Lower leg skin (tissue), 4 donors: ENCODE measurements around the gene ATG5. TPM values are rescaled to one million over a fixed set of nuclear protein-coding genes. Genes with fewer than 3 reads are reported as not detected.

Source experiments
- DNase-seq, 2 donors: peaks; one replicate each; pipeline ENCODE4 v3.0.0-alpha.2; 2019; ENCODE audit warnings: low spot score in 2 of 2
- H3K4me3 ChIP-seq: fragments of 200-600 bp; sonication (generic); 2 replicates; pipeline ENCODE4 v1.5.1; 2017; ENCODE audit warnings: mild to moderate bottlenecking, low read depth; ENCODE audit not compliant: poor library complexity, severe bottlenecking
- CTCF ChIP-seq, 3 donors: fragments of 450-650 bp; IDR thresholded peaks; one replicate each; pipeline ENCODE4 v1.5.1; 2016; ENCODE audit warnings: antibody characterized with exemption in 3 of 3, mild to moderate bottlenecking in 3 of 3, moderate library complexity in 2 of 3
- POLR2A ChIP-seq, 2 donors: fragments of 450-650 bp; IDR thresholded peaks; one replicate each; pipeline ENCODE4 v1.6.1; 2016 to 2017; ENCODE audit warnings: antibody characterized with exemption in 2 of 2, mild to moderate bottlenecking in 1 of 2, moderate library complexity in 1 of 2
- WGBS, 2 donors: methylation state at CpG; one replicate each; pipeline ENCODE4 v1.1.5; 2018; 5-methylcytosine and 5-hydroxymethylcytosine counted together
- intact Hi-C: fragments of 100-400 bp; cut with DNase I; formaldehyde crosslinking; loops from one replicate; pipeline ENCODE4 v1.15.0; 2023; ENCODE audit warnings: low total_unique reads
- total RNA-seq, 4 donors: library from RNA; depleted of rRNA; stranded (reverse); fragments of >200 nt; gene quantifications; one replicate each; pipeline ENCODE4 v1.1.0, GENCODE V29; 2016

ATG5 gene
- total RNA-seq, 4 donors from 2014 or later, result 15.5 to 19.4 (median 16.7) TPM

GRCh38 chr6:106305740-106306139 is 19.8 kb downstream of the ATG5 start:
- intact Hi-C loops, result no loop called here
- no peak overlapping the region for H3K4me3 ChIP-seq
- TF ChIP-seq POLR2A (IDR thresholded peaks at IDR 0.05), result no peak
- no peak for TF ChIP-seq CTCF (IDR thresholded peaks at IDR 0.05)
- no peak for DNase-seq
- WGBS, 2 donors, result 71 to 100% methylated on average over 2 of the region's 2 CpGs

DNA sequence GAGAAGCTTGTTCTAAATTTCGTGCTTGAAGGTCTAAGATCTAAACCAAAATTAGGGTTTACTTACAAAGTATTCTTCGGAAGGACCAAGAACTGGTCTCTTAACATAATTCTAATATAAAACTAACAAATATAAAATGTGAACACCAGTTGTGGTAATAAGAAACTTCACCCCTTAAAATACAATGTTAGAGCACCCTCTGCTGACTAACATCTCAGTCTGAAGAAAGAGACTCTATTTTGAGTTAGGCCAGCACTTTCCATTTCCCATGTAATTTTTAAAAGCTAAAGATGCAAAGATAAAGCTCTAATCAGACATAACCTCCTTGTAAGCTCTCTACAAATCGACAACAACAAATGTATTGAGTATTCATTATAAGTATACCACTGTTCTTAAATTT is 24.6 kb downstream of the ATG5 start:
- WGBS, 2 donors, result 62 to 68% methylated on average over 3 of the region's 3 CpGs
- TF ChIP-seq POLR2A (IDR thresholded peaks at IDR 0.05) (no peak), CTCF (IDR thresholded peaks at IDR 0.05) (no peak)
- DNase-seq, result no peak
- intact Hi-C loops, result no loop called here
- H3K4me3 ChIP-seq, result no peak overlapping the region

DNA sequence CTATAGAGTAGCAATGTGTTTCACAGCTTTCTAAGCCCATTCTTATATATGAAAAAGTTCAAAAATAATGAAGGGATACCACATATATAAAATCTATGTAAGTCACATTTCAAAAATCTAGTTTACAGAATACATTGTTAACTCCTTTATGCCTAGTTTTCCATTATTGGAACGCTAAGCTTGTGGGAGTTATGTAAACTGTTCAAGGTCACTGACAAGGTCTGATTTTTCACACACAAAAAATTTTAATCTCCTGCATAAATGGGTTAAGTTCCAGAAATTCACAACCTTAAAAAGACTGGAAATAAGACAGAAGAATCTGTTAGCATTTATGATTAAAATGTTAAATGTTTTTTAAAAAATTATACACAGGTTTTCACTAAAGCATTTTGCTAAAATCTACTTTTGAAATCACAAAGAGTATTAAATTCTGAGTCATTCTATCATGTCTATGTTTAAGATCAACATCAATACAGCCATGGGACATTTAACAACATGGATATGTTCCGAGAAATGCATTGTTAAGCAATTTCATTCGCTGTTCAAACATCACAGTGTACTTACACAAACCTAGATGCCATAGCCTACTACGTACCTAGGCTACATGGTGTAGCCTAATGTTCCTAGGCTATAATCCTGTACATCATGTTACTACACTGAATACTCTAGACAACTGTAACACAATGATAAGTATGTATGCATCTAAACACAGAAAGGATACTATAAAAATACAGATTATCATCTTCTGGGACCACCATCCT is 25.4 kb downstream of the ATG5 start:
- no peak overlapping the region for H3K4me3 ChIP-seq
- no peak for DNase-seq
- intact Hi-C loops, result no loop called here
- TF ChIP-seq CTCF (IDR thresholded peaks at IDR 0.05) (no peak), POLR2A (IDR thresholded peaks at IDR 0.05) (no peak)
- WGBS, 2 donors, result 90 to 91% methylated on average over 4 of the region's 4 CpGs

DNA sequence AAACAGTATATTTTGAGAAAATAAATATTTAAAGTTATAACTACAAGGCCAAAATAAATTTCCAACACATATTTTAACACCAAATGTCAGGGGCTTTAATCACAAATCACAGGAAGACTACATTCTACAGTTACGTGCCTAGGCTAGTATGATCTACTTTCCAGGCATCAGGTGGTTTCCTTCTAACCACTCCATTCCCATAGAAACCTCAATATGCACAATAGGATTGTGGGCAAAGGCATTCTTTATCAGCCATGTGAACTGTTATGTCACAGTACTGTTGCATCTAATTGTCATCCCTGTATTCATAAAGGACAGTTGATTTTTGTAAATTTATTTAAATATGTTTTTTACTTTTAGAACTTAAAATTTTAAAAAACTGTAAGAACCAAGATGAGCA is 32.4 kb downstream of the ATG5 start:
- 91 to 93% methylated on average over 1 of the region's 1 CpG for WGBS, 2 donors
- H3K4me3 ChIP-seq, result no peak overlapping the region
- TF ChIP-seq CTCF (IDR thresholded peaks at IDR 0.05) (no peak), POLR2A (IDR thresholded peaks at IDR 0.05) (no peak)
- intact Hi-C loops, result no loop called here
- no peak for DNase-seq

GRCh38 chr6:106290954-106291353 is 34.6 kb downstream of the ATG5 start:
- WGBS, 2 donors, result 100% methylated on average over 1 of the region's 1 CpG
- H3K4me3 ChIP-seq, result no peak overlapping the region
- intact Hi-C loops, result no loop called here
- TF ChIP-seq POLR2A (IDR thresholded peaks at IDR 0.05) (no peak), CTCF (IDR thresholded peaks at IDR 0.05) (no peak)
- DNase-seq, result no peak

DNA sequence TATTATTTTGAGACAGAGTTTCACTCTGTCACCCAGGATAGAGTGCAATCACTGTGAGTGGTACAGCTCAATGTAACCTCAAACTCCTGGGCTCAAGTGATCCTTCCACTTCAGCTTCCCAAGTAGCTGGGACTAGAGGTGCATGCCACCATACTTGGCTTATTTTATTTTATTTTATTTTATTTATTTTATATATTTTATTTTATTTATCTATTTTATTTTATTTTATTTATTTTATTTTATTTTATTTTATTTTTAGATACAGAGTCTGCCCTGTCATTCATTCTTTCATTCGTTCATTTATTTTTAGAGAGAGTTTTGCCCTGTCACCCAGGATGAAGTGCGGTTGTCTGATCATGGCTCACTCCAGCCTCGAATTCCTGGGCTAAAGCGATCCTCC is 35.5 kb downstream of the ATG5 start:
- intact Hi-C loops, result no loop called here
- H3K4me3 ChIP-seq, result no peak overlapping the region
- no peak for DNase-seq
- no peak for TF ChIP-seq CTCF (IDR thresholded peaks at IDR 0.05)
- 96 to 99% methylated on average over 4 of the region's 4 CpGs for WGBS, 2 donors
